NCI-H1048 (cell line): ENCODE results near the gene OR52K1.
"Not testable (repeated sequence)": the region's sequence is repeated elsewhere in the genome, so short reads cannot be mapped to it uniquely, and the experiment has no call there.

Experiments
- DNase-seq: peaks from one replicate; lab custom pipeline; 2025; lab: John Stamatoyannopoulos, UW

Gene OR52K1

GRCh38 chr11:4491878-4492606 is 9.6 kb downstream of the OR52K1 start:
- DNase-seq = no peak

GRCh38 chr11:4493480-4493818 is 11.0 kb downstream of the OR52K1 start:
- DNase-seq = no peak

- no peak for DNase-seq
Measured at GRCh38 chr11:4495487-4495886, 13.0 kb downstream of the OR52K1 start.

- no peak for DNase-seq
Measured at GRCh38 chr11:4495986-4496385, 13.5 kb downstream of the OR52K1 start.

GRCh38 chr11:4496557-4497248 is 14.3 kb downstream of the OR52K1 start:
- DNase-seq = peak; percentile 15

- no peak for DNase-seq
Measured at GRCh38 chr11:4508886-4509285, 26.4 kb downstream of the OR52K1 start.

GRCh38 chr11:4511282-4512245 is 29.1 kb downstream of the OR52K1 start:
- peak; percentile 46 for DNase-seq

- DNase-seq = no peak
Measured at GRCh38 chr11:4514196-4514595, 31.8 kb downstream of the OR52K1 start.

GRCh38 chr11:4522339-4522738 is 39.9 kb downstream of the OR52K1 start:
- no peak for DNase-seq

GRCh38 chr11:4522752-4523151 is 40.3 kb downstream of the OR52K1 start:
- DNase-seq = no peak

- DNase-seq = no peak
Measured at GRCh38 chr11:4523666-4524065, 41.2 kb downstream of the OR52K1 start.

GRCh38 chr11:4527926-4528325 is 45.5 kb downstream of the OR52K1 start:
- no peak for DNase-seq

- not testable (repeated sequence) for DNase-seq
Measured at GRCh38 chr11:4531686-4532085, 49.2 kb downstream of the OR52K1 start.

GRCh38 chr11:4539603-4540219 is 57.3 kb downstream of the OR52K1 start:
- DNase-seq = peak; percentile 16

GRCh38 chr11:4541071-4541470 is 58.6 kb downstream of the OR52K1 start:
- no peak for DNase-seq
